ENCODE measurements around the gene ZMAT2.
"Not testable (repeated sequence)": the region's sequence is repeated elsewhere in the genome, so short reads cannot be mapped to it uniquely, and the experiment has no call there.

Gene ZMAT2

GRCh38 chr5:140700177-140701144, at the start of gene ZMAT2:
ZMAT2 (plus strand) TSS chr5:140700447; CDS start chr5:140700461, 14 bp downstream.
- peak; percentile 80 to 85 for DNase-seq (ENCODE audit: low read depth in 2 of 2)

- DNase-seq (ENCODE audit: low read depth in 2 of 2) = no peak
These were observed 41.4 kb upstream of the ZMAT2 start for GRCh38 chr5:140658870-140659269.

GRCh38 chr5:140660371-140660770, 39.9 kb upstream of the ZMAT2 start:
- not testable (repeated sequence) for DNase-seq (ENCODE audit: low read depth in 2 of 2)

- DNase-seq (ENCODE audit: low read depth in 2 of 2) = no peak
These were observed 36.3 kb upstream of the ZMAT2 start for GRCh38 chr5:140664030-140664358.

- peak; percentile 94 to 97 for DNase-seq (ENCODE audit: low read depth in 2 of 2)
These were observed 35.7 kb upstream of the ZMAT2 start, which contains the start of gene WDR55 for GRCh38 chr5:140664359-140665119. WDR55 (plus strand) TSS chr5:140664904; CDS start chr5:140664913, 9 bp downstream.

- DNase-seq (ENCODE audit: low read depth in 2 of 2) = not testable (repeated sequence)
These were observed 29.2 kb upstream of the ZMAT2 start for GRCh38 chr5:140671035-140671434.

- DNase-seq (ENCODE audit: low read depth in 2 of 2) = no peak
These were observed 28.6 kb upstream of the ZMAT2 start for GRCh38 chr5:140671472-140672125.

- DNase-seq (ENCODE audit: low read depth in 2 of 2) = no peak
These were observed 27.6 kb upstream of the ZMAT2 start for GRCh38 chr5:140672455-140673186.

GRCh38 chr5:140673187-140673976, 26.9 kb upstream of the ZMAT2 start, which contains the start of gene DND1:
DND1 (minus strand) TSS chr5:140673576; CDS start chr5:140673542, 34 bp downstream.
- DNase-seq (ENCODE audit: low read depth in 2 of 2) = no peak

- DNase-seq (ENCODE audit: low read depth in 2 of 2) = no peak
These were observed 26.0 kb upstream of the ZMAT2 start for GRCh38 chr5:140674211-140674610.

GRCh38 chr5:140674629-140675028, 25.6 kb upstream of the ZMAT2 start:
- DNase-seq (ENCODE audit: low read depth in 2 of 2) = no peak

- no peak for DNase-seq (ENCODE audit: low read depth in 2 of 2)
These were observed 22.3 kb upstream of the ZMAT2 start for GRCh38 chr5:140677947-140678346.

- DNase-seq (ENCODE audit: low read depth in 2 of 2) = no peak
These were observed 21.3 kb upstream of the ZMAT2 start for GRCh38 chr5:140678993-140679392.

- DNase-seq (ENCODE audit: low read depth in 2 of 2) = no peak
These were observed 9.8 kb upstream of the ZMAT2 start for GRCh38 chr5:140690376-140690932.

- DNase-seq (ENCODE audit: low read depth in 2 of 2) = peak; percentile 76 to 87
These were observed 9.0 kb upstream of the ZMAT2 start, which contains the start of the genes HARS1 and HARS2 for GRCh38 chr5:140690941-140691924. HARS1 (minus strand) TSS chr5:140691370; CDS start chr5:140691304, 66 bp downstream. HARS2 (plus strand) TSS chr5:140691455; CDS start chr5:140691649, 194 bp downstream.

- DNase-seq (ENCODE audit: low read depth in 2 of 2) = no peak
These were observed 6.0 kb upstream of the ZMAT2 start for GRCh38 chr5:140694276-140694675.

- no peak for DNase-seq (ENCODE audit: low read depth in 2 of 2)
These were observed 3.3 kb upstream of the ZMAT2 start for GRCh38 chr5:140696891-140697492.

- DNase-seq (ENCODE audit: low read depth in 2 of 2) = no peak
These were observed 7.6 kb downstream of the ZMAT2 start for GRCh38 chr5:140707812-140708211.
